H1 (cell line): Measurements from ENCODE around the gene SH3PXD2B. TPM values are rescaled to one million over a fixed set of nuclear protein-coding genes. Genes with fewer than 3 reads are reported as not detected.

Experiments used
- CTCF ChIA-PET: fragments of 300-600 bp; sonication (Branson Sonifier 250); formaldehyde crosslinking; loops from one replicate; lab custom pipeline; 2021; ENCODE audit not compliant: partially characterized antibody; lab: Charles Lee
- POLR2A ChIA-PET: fragments of 300-600 bp; sonication (Branson Sonifier 250); formaldehyde crosslinking; loops from one replicate; lab custom pipeline; 2021; ENCODE audit warnings: inconsistent platforms; ENCODE audit not compliant: partially characterized antibody; lab: Charles Lee
- DNase-seq, 2 experiments: peaks; one replicate each; pipeline versions ENCODE4 v3.0.0 to v3.0.0-alpha.2; 2010 to 2022; ENCODE audit warnings: low spot score in 2 of 2, low read depth in 1 of 2, mixed read lengths in 1 of 2
- FAIRE-seq: peaks from 2 replicates; lab custom pipeline; 2011; peaks lifted over from hg19 to GRCh38; lab: Jason Lieb, UNC
- H2AFZ ChIP-seq: 2 replicates; pipeline ENCODE4 v1.8.1; 2012; ENCODE audit warnings: low read length, inconsistent platforms
- H2AK5ac ChIP-seq: 2 replicates; pipeline ENCODE4 v1.6.1; 2013; ENCODE audit warnings: low read depth, low read length
- H2BK120ac ChIP-seq: replicated peaks from 2 replicates; pipeline ENCODE3; 2013; ENCODE audit warnings: low read depth, low read length, inconsistent platforms
- H2BK12ac ChIP-seq: 2 replicates; pipeline ENCODE4 v1.6.1; 2013; ENCODE audit warnings: low read depth, low read length
- H2BK15ac ChIP-seq: 2 replicates; pipeline ENCODE4 v1.6.1; 2013; ENCODE audit warnings: low read length
- H2BK20ac ChIP-seq: 2 replicates; pipeline ENCODE4 v1.6.1; 2013; ENCODE audit warnings: low read length
- H2BK5ac ChIP-seq: 2 replicates; pipeline ENCODE4 v1.6.1; 2013; ENCODE audit warnings: low read depth, low read length
- H3K14ac ChIP-seq: 2 replicates; pipeline ENCODE4 v1.6.1; 2013; ENCODE audit warnings: inconsistent platforms; ENCODE audit not compliant: insufficient read length
- H3K18ac ChIP-seq: 2 replicates; pipeline ENCODE4 v1.6.1; 2013; ENCODE audit warnings: low read length; ENCODE audit errors: extremely low read depth
- H3K23ac ChIP-seq: 2 replicates; pipeline ENCODE4 v1.6.1; 2013; ENCODE audit warnings: inconsistent platforms; ENCODE audit not compliant: insufficient read length
- H3K23me2 ChIP-seq: 2 replicates; pipeline ENCODE4 v1.6.1; 2013; ENCODE audit warnings: low read depth, low read length
- H3K27ac ChIP-seq: 2 replicates; pipeline ENCODE4 v1.6.1; 2011; ENCODE audit warnings: low read depth, low read length, inconsistent platforms
- H3K27me3 ChIP-seq, 4 experiments: replicated peaks in 1 of 4; 1 replicate in 1 of 4; 2 replicates in 3 of 4; pipeline versions ENCODE4 v1.6.1 to v1.8.1; 2011 to 2013; ENCODE audit warnings: low read length in 3 of 4, mild to moderate bottlenecking in 3 of 4, inconsistent platforms in 2 of 4, mixed read lengths in 2 of 4, moderate library complexity in 1 of 4; ENCODE audit not compliant: control insufficient read depth in 3 of 4, insufficient read depth in 3 of 4; ENCODE audit errors: extremely low read depth in 1 of 4
- H3K36me3 ChIP-seq, 4 experiments: 2 replicates each; pipeline versions ENCODE4 v1.6.1 to v1.8.1; 2011 to 2013; ENCODE audit warnings: mild to moderate bottlenecking in 4 of 4, low read length in 3 of 4, moderate library complexity in 2 of 4, control low read depth in 1 of 4, inconsistent platforms in 1 of 4; ENCODE audit not compliant: insufficient read depth in 4 of 4, control insufficient read depth in 2 of 4
- H3K4ac ChIP-seq: replicated peaks from 2 replicates; pipeline ENCODE3; 2013; ENCODE audit warnings: low read length, low read depth, mixed read lengths, inconsistent platforms; ENCODE audit not compliant: insufficient read length
- H3K4me1 ChIP-seq, 4 experiments: replicated peaks in 1 of 4; 1 replicate in 1 of 4; 2 replicates in 3 of 4; pipeline versions ENCODE4 v1.6.1 to v1.8.1; 2011 to 2013; ENCODE audit warnings: low read length in 3 of 4, inconsistent platforms in 2 of 4, mixed read lengths in 1 of 4; ENCODE audit not compliant: insufficient read depth in 4 of 4, control insufficient read depth in 3 of 4
- H3K4me2 ChIP-seq, 2 experiments: 2 replicates each; pipeline versions ENCODE4 v1.6.1 to v1.8.1; 2011 to 2013; ENCODE audit warnings: low read depth in 2 of 2, low read length in 2 of 2, control low read depth in 1 of 2, inconsistent platforms in 1 of 2, mild to moderate bottlenecking in 1 of 2; ENCODE audit not compliant: insufficient read depth in 1 of 2
- H3K4me3 ChIP-seq, 4 experiments: fragments of 200-600, 300-600 bp in 1 of 4; sonication (generic), shearing (Covaris generic), sonication (Bioruptor Twin) in 1 of 4; 2 replicates each; pipeline versions ENCODE4 v1.5.1 to v1.8.1; 2011 to 2016; ENCODE audit warnings: low read length in 4 of 4, low read depth in 3 of 4, control low read depth in 2 of 4, inconsistent platforms in 2 of 4, mild to moderate bottlenecking in 2 of 4, mixed read lengths in 1 of 4, moderate library complexity in 1 of 4; ENCODE audit not compliant: insufficient read depth in 2 of 4; ENCODE audit errors: extremely low read depth in 1 of 4
- H3K56ac ChIP-seq: replicated peaks from 2 replicates; pipeline ENCODE3; 2013; ENCODE audit warnings: low read depth, mild to moderate bottlenecking, mixed read lengths, low read length, inconsistent platforms; ENCODE audit not compliant: insufficient read length
- H3K79me1 ChIP-seq: 2 replicates; pipeline ENCODE4 v1.6.1; 2013; ENCODE audit warnings: low read depth, low read length, control low read depth
- H3K79me2 ChIP-seq, 2 experiments: 2 replicates each; pipeline versions ENCODE4 v1.6.1 to v1.8.1; 2012 to 2013; ENCODE audit warnings: low read length in 2 of 2, mild to moderate bottlenecking in 2 of 2, inconsistent platforms in 1 of 2; ENCODE audit not compliant: insufficient read depth in 2 of 2, control insufficient read depth in 1 of 2
- H3K9ac ChIP-seq, 4 experiments: replicated peaks in 1 of 4; 1 replicate in 1 of 4; 2 replicates in 3 of 4; pipeline versions ENCODE4 v1.6.1 to v1.8.1; 2011 to 2013; ENCODE audit warnings: low read depth in 3 of 4, low read length in 3 of 4, control low read depth in 2 of 4, mild to moderate bottlenecking in 2 of 4, moderate library complexity in 2 of 4, inconsistent platforms in 1 of 4; ENCODE audit errors: extremely low read depth in 1 of 4
- H3K9me3 ChIP-seq, 2 experiments: 2 replicates each; pipeline versions ENCODE4 v1.6.1 to v1.8.1; 2012 to 2013; ENCODE audit warnings: mild to moderate bottlenecking in 2 of 2, moderate library complexity in 2 of 2, control low read depth in 1 of 2, inconsistent platforms in 1 of 2, low read depth in 1 of 2, low read length in 1 of 2, mixed read lengths in 1 of 2; ENCODE audit not compliant: insufficient read depth in 2 of 2
- H4K20me1 ChIP-seq, 2 experiments: replicated peaks in 1 of 2; 2 replicates each; pipeline versions ENCODE3 to v1.8.1; 2011 to 2013; ENCODE audit warnings: inconsistent platforms in 2 of 2, low read length in 2 of 2, mild to moderate bottlenecking in 1 of 2; ENCODE audit not compliant: insufficient read depth in 2 of 2, control insufficient read depth in 1 of 2
- H4K5ac ChIP-seq: 2 replicates; pipeline ENCODE4 v1.6.1; 2013; ENCODE audit warnings: low read length, low read depth, mixed read lengths, inconsistent platforms; ENCODE audit not compliant: insufficient read length
- H4K8ac ChIP-seq: 2 replicates; pipeline ENCODE4 v1.8.0; 2013; ENCODE audit warnings: mild to moderate bottlenecking, moderate library complexity, low read length, inconsistent platforms; ENCODE audit not compliant: insufficient read depth; ENCODE audit errors: extremely low read depth
- H4K91ac ChIP-seq: replicated peaks from 2 replicates; pipeline ENCODE3; 2013; ENCODE audit warnings: low read length, mixed read lengths, inconsistent platforms; ENCODE audit not compliant: insufficient read length
- RNF2 ChIP-seq: fragments of 200-900, 300-1000 bp; sonication (generic); IDR thresholded peaks from 2 replicates; pipeline ENCODE4 v1.7.1; 2016; ENCODE audit warnings: borderline replicate concordance, low read depth, mild to moderate bottlenecking, antibody characterized with exemption, low read length; ENCODE audit not compliant: poor library complexity, severe bottlenecking; ENCODE audit errors: missing control alignments
- SP1 ChIP-seq: IDR thresholded peaks from 2 replicates; pipeline ENCODE4 v1.6.1; 2011; ENCODE audit warnings: low read depth, low read length
- SUZ12 ChIP-seq: fragments of 200-600 bp; sonication (generic); IDR thresholded peaks from 2 replicates; pipeline ENCODE4 v1.6.1; 2012; ENCODE audit warnings: mild to moderate bottlenecking, inconsistent platforms, low read length, moderate library complexity, mixed read lengths
- TAF7 ChIP-seq: optimal IDR thresholded peaks from 2 replicates; pipeline ENCODE3; 2011; ENCODE audit warnings: low read depth, mild to moderate bottlenecking, inconsistent platforms, low read length, moderate library complexity, borderline replicate concordance
- TCF12 ChIP-seq: IDR thresholded peaks from 2 replicates; pipeline ENCODE4 v1.6.1; 2011; ENCODE audit warnings: low read depth, mild to moderate bottlenecking, low read length
- WGBS, 2 experiments: shearing (Covaris generic) in 1 of 2; methylation state at CpG; one replicate each; pipeline versions ENCODE4 v1.1.6 to v1.1.7; 2013 to 2015; ENCODE audit warnings: low lambda C conversion rate in 2 of 2, mixed read lengths in 2 of 2, inconsistent platforms in 1 of 2, low coverage in 1 of 2, missing lambda C conversion rate in 1 of 2; ENCODE audit not compliant: insufficient replicate concordance in 2 of 2, insufficient coverage in 1 of 2, insufficient read length in 1 of 2; ENCODE audit errors: extremely low coverage in 1 of 2, missing lambda C conversion rate in 1 of 2; 5-methylcytosine and 5-hydroxymethylcytosine counted together
- polyA plus RNA-seq, 7 experiments: library from polyadenylated mRNA; depleted of rRNA in 3 of 7; stranded (reverse) in 5 of 7; unstranded in 2 of 7; fragments of >200 nt in 5 of 7; fragments of 200-250 nt in 2 of 7; gene quantifications; 1 replicate in 5 of 7; 2 replicates in 1 of 7; 4 replicates in 1 of 7; pipeline versions ENCODE4 v1.2.1 to v1.2.3, GENCODE V29; 2011 to 2013; ENCODE audit warnings: missing spikeins in 2 of 7, mixed read lengths in 2 of 7
- total RNA-seq: library from RNA; stranded (reverse); fragmentation: NEBNext Ultra II Directional; extraction: Animal tissue kit (Norgen Biotek cat#: 25700); gene quantifications from 2 replicates; pipeline ENCODE4 v1.2.1, GENCODE V29; 2021

Gene SH3PXD2B
- total and polyA plus RNA-seq, 2 of the 8 experiments (the other 6 are each of a cell fraction or from before 2014, with no cell fraction given) = 32.9 to 72.9 TPM

DNA sequence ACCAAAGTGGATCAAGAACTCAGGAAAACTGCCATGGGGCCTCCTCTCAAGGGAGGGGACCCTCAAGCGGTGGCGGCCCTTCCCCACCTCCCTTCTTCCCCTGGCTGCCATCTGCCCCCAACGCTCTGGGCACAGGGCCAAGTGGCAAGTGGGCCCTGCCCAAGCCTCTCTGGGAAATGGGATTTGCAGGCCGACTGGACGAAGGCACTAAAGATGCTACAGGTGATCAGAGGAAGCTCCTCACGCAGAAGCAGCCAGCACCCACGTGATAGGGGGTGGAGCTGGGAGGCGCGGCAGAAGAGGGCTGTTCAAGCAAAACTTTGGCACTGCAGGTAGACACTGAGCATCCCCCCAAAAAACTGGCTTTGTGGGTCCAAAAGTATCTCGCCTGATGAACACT lies 118.1 kb downstream of the SH3PXD2B start:
- H3K4me1 ChIP-seq = no peaks in the 10 kb centered on the region
- H3K27ac ChIP-seq = no peak overlapping the region
- no peak overlapping the region for H4K8ac ChIP-seq
- H2AK5ac ChIP-seq = no peak overlapping the region
- H3K79me1 ChIP-seq = no peaks in the 10 kb centered on the region
- H3K23me2 ChIP-seq = no peaks in the 10 kb centered on the region; the same call in 1 of the 2 replicates
- no peak overlapping the region for H3K56ac ChIP-seq
- CTCF ChIA-PET = interaction anchor here (0.7 to 0.8 kb wide), 2 partner anchors 8 to 43 kb away, joined by 3 read pairs; no protein-coding TSS in a partner anchor
- no peak overlapping the region for H3K4ac ChIP-seq
- no peak for TF ChIP-seq RNF2
- no peak for TF ChIP-seq SUZ12
- no peak for TF ChIP-seq TAF7
- TF ChIP-seq TCF12 = no peak
- no peak for TF ChIP-seq SP1
- TF ChIP-seq, all 59 proteins: peak for 0
- Histone ChIP-seq H2BK12ac (no peak overlapping the region), H2BK5ac (no peak overlapping the region), H3K4me2 (no peak overlapping the region), H4K20me1 (peaks cover 0 to 4% of the 10 kb centered on the region in 2 experiments), H4K5ac (no peak overlapping the region), H3K79me2 (no peaks in the 10 kb centered on the region), H3K18ac (no peak overlapping the region), H3K9me3 (no peaks in the 10 kb centered on the region), H3K14ac (no peak overlapping the region), H2BK15ac (no peak overlapping the region), H2AFZ (no peak overlapping the region), H3K23ac (no peak overlapping the region), H3K9ac (no peak overlapping the region), H3K27me3 (no peaks in the 10 kb centered on the region), H4K91ac (no peak overlapping the region), H2BK20ac (no peak overlapping the region), H3K36me3 (peaks cover 0 to 12% (median 4%) of the 10 kb centered on the region in 4 experiments; a peak in 4 of 8 replicates), H3K4me3 (no peak overlapping the region), H2BK120ac (no peak overlapping the region)
- no peak for FAIRE-seq
- POLR2A ChIA-PET = interaction anchor here (0.5 to 0.6 kb wide), 2 partner anchors 33 to 759 kb away, joined by 3 to 5 read pairs; no protein-coding TSS in a partner anchor
- WGBS, 2 experiments = 82% methylated on average over 9 of the region's 10 CpGs; no CpG with 5 or more reads in 1 of the 2 experiments
- no peak for DNase-seq
